K562 (cell line): ENCODE results near the gene PCNX2. TPM values are rescaled to one million over a fixed set of nuclear protein-coding genes. Genes with fewer than 3 reads are reported as not detected.

Experiments
- ATAC-seq: fragments of 200-7000 bp; cut with Tn5 transposase; 3 replicates; pipeline ENCODE4 v1.9.1; 2020; ENCODE audit warnings: moderate library complexity
- BruUV-seq: library from RNA; stranded (reverse); fragments of 400-500 nt; replicated peaks from 2 replicates; lab custom pipeline; 2021; lab: Mats Ljungman, UMichigan
- CTCF ChIA-PET: fragments of 300-600 bp; formaldehyde crosslinking; extraction: SDS; loops from one replicate; lab custom pipeline; 2021; ENCODE audit warnings: low intra/inter-chr PET ratio; lab: Yijun Ruan, JAX
- POLR2A ChIA-PET: fragments of 300-600, 350-650 bp; sonication (Branson Sonifier 250); formaldehyde crosslinking; extraction: SDS; loops from one replicate; lab custom pipeline; 2021; ENCODE audit warnings: antibody characterized with exemption, inconsistent platforms; lab: Yijun Ruan, JAX
- DNase-seq, 4 experiments: peaks; one replicate each; pipeline versions ENCODE4 v3.0.0 to v3.0.0-alpha.2; 2011 to 2018; ENCODE audit warnings: low spot score in 3 of 4, mixed read lengths in 3 of 4; ENCODE audit errors: extremely low read depth in 1 of 4
- FAIRE-seq: peaks from 2 replicates; lab custom pipeline; 2011; peaks lifted over from hg19 to GRCh38; lab: Jason Lieb, UNC
- H2AFZ ChIP-seq: 2 replicates; pipeline ENCODE4 v1.6.0; 2011; ENCODE audit warnings: low read depth, low read length, control low read depth, inconsistent platforms
- H3K27ac ChIP-seq: fragments of 200-600 bp; 3 replicates; pipeline ENCODE4 v1.8.0; 2011; ENCODE audit warnings: low read depth, mild to moderate bottlenecking, control low read depth, inconsistent platforms, low read length, moderate library complexity, mixed read lengths; ENCODE audit errors: extremely low read depth
- H3K27me3 ChIP-seq, 2 experiments: fragments of 300-600 bp in 1 of 2; 2 replicates in 1 of 2; 3 replicates in 1 of 2; pipeline versions ENCODE4 v1.6.0 to v1.8.0; 2011; ENCODE audit warnings: inconsistent platforms in 2 of 2, low read length in 2 of 2, mild to moderate bottlenecking in 1 of 2, mixed read lengths in 1 of 2, moderate library complexity in 1 of 2; ENCODE audit not compliant: control insufficient read depth in 2 of 2, insufficient read depth in 2 of 2
- H3K36me3 ChIP-seq: fragments of 300-600 bp; 3 replicates; pipeline ENCODE4 v1.8.0; 2011; ENCODE audit warnings: mild to moderate bottlenecking, low read length, inconsistent platforms; ENCODE audit not compliant: control insufficient read depth, insufficient read depth
- H3K4me1 ChIP-seq, 2 experiments: fragments of 200-600 bp in 1 of 2; replicated peaks in 1 of 2; 2 replicates in 1 of 2; 3 replicates in 1 of 2; pipeline versions ENCODE4 v1.5.1 to v1.8.0; 2011; ENCODE audit warnings: inconsistent platforms in 2 of 2, low read length in 2 of 2, mild to moderate bottlenecking in 1 of 2, mixed read lengths in 1 of 2, moderate library complexity in 1 of 2; ENCODE audit not compliant: control insufficient read depth in 2 of 2, insufficient read depth in 2 of 2
- H3K4me2 ChIP-seq: 2 replicates; pipeline ENCODE4 v1.6.1; 2011; ENCODE audit warnings: low read length, control low read depth, inconsistent platforms, mixed read lengths; ENCODE audit not compliant: insufficient read depth
- H3K4me3 ChIP-seq: fragments of 200-600 bp; sonication (generic), shearing (Covaris generic); 2 replicates; pipeline ENCODE4 v1.5.1; 2016; ENCODE audit warnings: control low read depth, inconsistent platforms
- H3K79me2 ChIP-seq: fragments of 200-600 bp; 3 replicates; pipeline ENCODE4 v1.8.0; 2011; ENCODE audit warnings: low read length, inconsistent platforms; ENCODE audit not compliant: control insufficient read depth, insufficient read depth
- H3K9ac ChIP-seq, 2 experiments: 2 replicates each; pipeline versions ENCODE4 v1.6.0 to v1.6.1; 2011; ENCODE audit warnings: low read depth in 2 of 2, low read length in 2 of 2, control low read depth in 1 of 2, inconsistent platforms in 1 of 2, mild to moderate bottlenecking in 1 of 2, mixed read lengths in 1 of 2; ENCODE audit not compliant: insufficient read depth in 1 of 2
- H3K9me1 ChIP-seq: one replicate; pipeline ENCODE4 v1.6.0; 2011; ENCODE audit warnings: inconsistent platforms, mild to moderate bottlenecking, low read length, moderate library complexity; ENCODE audit not compliant: control insufficient read depth, insufficient read depth
- H3K9me3 ChIP-seq: replicated peaks from 2 replicates; pipeline ENCODE4 v1.5.1; 2011; ENCODE audit warnings: low read depth, low read length, inconsistent platforms; ENCODE audit not compliant: control insufficient read depth, insufficient read depth
- H4K20me1 ChIP-seq: replicated peaks from 2 replicates; pipeline ENCODE4 v1.6.1; 2011; ENCODE audit warnings: low read length, inconsistent platforms, mixed read lengths; ENCODE audit not compliant: control insufficient read depth, insufficient read depth
- CHD4 ChIP-seq: fragments of 200-600 bp; sonication (generic); IDR thresholded peaks from 3 replicates; pipeline ENCODE4 v1.6.1; 2012; ENCODE audit warnings: low read depth, mild to moderate bottlenecking, mixed read lengths, low read length, inconsistent platforms; ENCODE audit not compliant: insufficient read depth, insufficient replicate concordance, poor library complexity, severe bottlenecking
- ELF4 ChIP-seq: fragments of 450-650 bp; formaldehyde crosslinking; IDR thresholded peaks from 2 replicates; pipeline ENCODE4 v1.4.0; 2022; ENCODE audit warnings: missing genetic modification characterization
- GTF2E2 ChIP-seq: fragments of 200-800 bp; sonication (Bioruptor generic); IDR thresholded peaks from 2 replicates; pipeline ENCODE4 v1.6.1; 2016; ENCODE audit warnings: missing genetic modification characterization, missing compliant biosample characterization
- ZNF184 ChIP-seq: sonication (generic); formaldehyde crosslinking; IDR thresholded peaks from 2 replicates; pipeline ENCODE4 v1.5.0; 2020; ENCODE audit warnings: missing genetic modification reagents
- ZNF583 ChIP-seq: fragments of 250-450 bp; sonication (Bioruptor Pico); IDR thresholded peaks from 2 replicates; pipeline ENCODE4 v1.4.0; 2020
- WGBS: fragments of 100-300 bp; shearing (Covaris generic); methylation state at CpG from one replicate; pipeline ENCODE4 v1.1.6; 2016; ENCODE audit warnings: low coverage, mixed read lengths; ENCODE audit not compliant: insufficient coverage; ENCODE audit errors: missing lambda C conversion rate; 5-methylcytosine and 5-hydroxymethylcytosine counted together
- in situ Hi-C: fragments of 300-500 bp; cut with MboI; formaldehyde crosslinking; loops from 4 replicates; pipeline ENCODE4 v1.15.0; 2018; ENCODE audit warnings: inconsistent platforms, mixed read lengths
- intact Hi-C: fragments of 100-400 bp; cut with micrococcal nuclease; formaldehyde crosslinking; loops from 2 replicates; pipeline ENCODE4 v1.14.2; 2022
- polyA plus RNA-seq, 8 experiments: library from polyadenylated mRNA; depleted of rRNA in 4 of 8; stranded (reverse) in 5 of 8; unstranded in 3 of 8; fragments of >200 nt; fragmentation: Nextera tagmentation in 2 of 8; fragmentation: Illumina TruSeq in 1 of 8; extraction: Ambion mirVana in 2 of 8; extraction: Trizol in 1 of 8; gene quantifications; 2 replicates each; pipeline versions ENCODE4 v1.2.1 to v1.2.3, GENCODE V29; 2011 to 2014; ENCODE audit warnings: inconsistent platforms in 1 of 8, missing spikeins in 1 of 8
- total RNA-seq, 7 experiments: library from RNA; depleted of rRNA in 6 of 7; stranded (reverse); fragments of >200 nt in 6 of 7; fragmentation: Illumina TruSeq in 2 of 7; extraction: Trizol in 2 of 7; gene quantifications; 2 replicates each; pipeline versions ENCODE4 v1.2.1 to v1.2.3, GENCODE V29; 2011 to 2021; ENCODE audit warnings: low replicate concordance in 1 of 7
- TF ChIP-seq, protein P1 (sequence below): fragments of 450-650 bp; IDR thresholded peaks from 2 replicates; pipeline ENCODE4 v1.6.1; 2016; ENCODE audit warnings: mild to moderate bottlenecking, moderate library complexity
- TF ChIP-seq, protein P2 (sequence below), 2 experiments: fragments of 450-650 bp in 1 of 2; IDR thresholded peaks; 2 replicates each; pipeline ENCODE4 v1.6.1; 2011 to 2017; ENCODE audit warnings: low read depth in 2 of 2, antibody characterized with exemption in 1 of 2, borderline replicate concordance in 1 of 2, low read length in 1 of 2, mild to moderate bottlenecking in 1 of 2, mixed read lengths in 1 of 2; ENCODE audit not compliant: control insufficient read depth in 1 of 2

The PCNX2 gene
- total and polyA plus RNA-seq, 9 of the 15 experiments (the other 6 are each of a cell fraction or from before 2014, with no cell fraction given), result 0.07 to 0.33 TPM; not detected in 7

DNA sequence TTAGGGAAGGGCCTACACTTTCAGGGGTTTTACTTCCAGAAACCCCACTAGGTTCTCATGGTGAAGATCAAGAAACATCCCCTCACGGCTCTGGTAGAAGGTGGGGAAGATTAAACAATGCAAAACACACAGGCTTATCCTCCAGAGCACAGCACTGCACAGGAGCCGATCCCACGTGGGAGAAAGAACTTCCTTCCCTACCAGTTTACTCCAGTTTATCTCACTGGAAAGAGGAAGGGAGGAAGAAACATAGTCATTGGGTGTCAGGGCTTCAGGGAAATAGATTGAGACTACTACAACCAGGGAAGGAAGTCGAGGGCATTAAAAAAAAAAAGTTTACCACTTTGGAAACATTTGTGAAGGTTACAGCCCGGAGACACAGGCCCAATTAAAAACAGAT is 180.7 kb downstream of the PCNX2 start:
- Histone ChIP-seq H3K79me2 (no peaks in the 10 kb centered on the region), H3K4me3 (no peak overlapping the region), H3K9me1 (no peaks in the 10 kb centered on the region), H2AFZ (peak overlapping the region; percentile 70), H3K9me3 (no peaks in the 10 kb centered on the region), H3K4me1 (peaks cover 0 to 27% of the 10 kb centered on the region in 2 experiments; a peak in 4 of 5 replicates), H3K27me3 (no peaks in the 10 kb centered on the region), H3K36me3 (no peaks in the 10 kb centered on the region), H3K9ac (no peak overlapping the region), H3K4me2 (no peak overlapping the region), H3K27ac (peak overlapping the region; percentile 36; the same call in 1 of the 3 replicates), H4K20me1 (no peaks in the 10 kb centered on the region)
- no TSS peak for BruUV-seq
- WGBS, result 10% methylated on average over 5 of the region's 5 CpGs
- no peak for ATAC-seq
- CTCF ChIA-PET, result interaction anchor here (0.6 kb wide), 1 partner anchor 480 kb away, joined by 5 read pairs; no protein-coding TSS in a partner anchor
- in situ Hi-C loops (no loop called here), intact Hi-C loops (no loop called here)
- POLR2A ChIA-PET, result interaction anchor here (0.7 kb wide), 1 partner anchor 1928 kb away, joined by 3 read pairs; no protein-coding TSS in a partner anchor
- peak in 1 of 4 experiments; percentile 9 for DNase-seq
- no peak for FAIRE-seq
- no peak for TF ChIP-seq GTF2E2 (tag)
- TF ChIP-seq, protein P1, sequence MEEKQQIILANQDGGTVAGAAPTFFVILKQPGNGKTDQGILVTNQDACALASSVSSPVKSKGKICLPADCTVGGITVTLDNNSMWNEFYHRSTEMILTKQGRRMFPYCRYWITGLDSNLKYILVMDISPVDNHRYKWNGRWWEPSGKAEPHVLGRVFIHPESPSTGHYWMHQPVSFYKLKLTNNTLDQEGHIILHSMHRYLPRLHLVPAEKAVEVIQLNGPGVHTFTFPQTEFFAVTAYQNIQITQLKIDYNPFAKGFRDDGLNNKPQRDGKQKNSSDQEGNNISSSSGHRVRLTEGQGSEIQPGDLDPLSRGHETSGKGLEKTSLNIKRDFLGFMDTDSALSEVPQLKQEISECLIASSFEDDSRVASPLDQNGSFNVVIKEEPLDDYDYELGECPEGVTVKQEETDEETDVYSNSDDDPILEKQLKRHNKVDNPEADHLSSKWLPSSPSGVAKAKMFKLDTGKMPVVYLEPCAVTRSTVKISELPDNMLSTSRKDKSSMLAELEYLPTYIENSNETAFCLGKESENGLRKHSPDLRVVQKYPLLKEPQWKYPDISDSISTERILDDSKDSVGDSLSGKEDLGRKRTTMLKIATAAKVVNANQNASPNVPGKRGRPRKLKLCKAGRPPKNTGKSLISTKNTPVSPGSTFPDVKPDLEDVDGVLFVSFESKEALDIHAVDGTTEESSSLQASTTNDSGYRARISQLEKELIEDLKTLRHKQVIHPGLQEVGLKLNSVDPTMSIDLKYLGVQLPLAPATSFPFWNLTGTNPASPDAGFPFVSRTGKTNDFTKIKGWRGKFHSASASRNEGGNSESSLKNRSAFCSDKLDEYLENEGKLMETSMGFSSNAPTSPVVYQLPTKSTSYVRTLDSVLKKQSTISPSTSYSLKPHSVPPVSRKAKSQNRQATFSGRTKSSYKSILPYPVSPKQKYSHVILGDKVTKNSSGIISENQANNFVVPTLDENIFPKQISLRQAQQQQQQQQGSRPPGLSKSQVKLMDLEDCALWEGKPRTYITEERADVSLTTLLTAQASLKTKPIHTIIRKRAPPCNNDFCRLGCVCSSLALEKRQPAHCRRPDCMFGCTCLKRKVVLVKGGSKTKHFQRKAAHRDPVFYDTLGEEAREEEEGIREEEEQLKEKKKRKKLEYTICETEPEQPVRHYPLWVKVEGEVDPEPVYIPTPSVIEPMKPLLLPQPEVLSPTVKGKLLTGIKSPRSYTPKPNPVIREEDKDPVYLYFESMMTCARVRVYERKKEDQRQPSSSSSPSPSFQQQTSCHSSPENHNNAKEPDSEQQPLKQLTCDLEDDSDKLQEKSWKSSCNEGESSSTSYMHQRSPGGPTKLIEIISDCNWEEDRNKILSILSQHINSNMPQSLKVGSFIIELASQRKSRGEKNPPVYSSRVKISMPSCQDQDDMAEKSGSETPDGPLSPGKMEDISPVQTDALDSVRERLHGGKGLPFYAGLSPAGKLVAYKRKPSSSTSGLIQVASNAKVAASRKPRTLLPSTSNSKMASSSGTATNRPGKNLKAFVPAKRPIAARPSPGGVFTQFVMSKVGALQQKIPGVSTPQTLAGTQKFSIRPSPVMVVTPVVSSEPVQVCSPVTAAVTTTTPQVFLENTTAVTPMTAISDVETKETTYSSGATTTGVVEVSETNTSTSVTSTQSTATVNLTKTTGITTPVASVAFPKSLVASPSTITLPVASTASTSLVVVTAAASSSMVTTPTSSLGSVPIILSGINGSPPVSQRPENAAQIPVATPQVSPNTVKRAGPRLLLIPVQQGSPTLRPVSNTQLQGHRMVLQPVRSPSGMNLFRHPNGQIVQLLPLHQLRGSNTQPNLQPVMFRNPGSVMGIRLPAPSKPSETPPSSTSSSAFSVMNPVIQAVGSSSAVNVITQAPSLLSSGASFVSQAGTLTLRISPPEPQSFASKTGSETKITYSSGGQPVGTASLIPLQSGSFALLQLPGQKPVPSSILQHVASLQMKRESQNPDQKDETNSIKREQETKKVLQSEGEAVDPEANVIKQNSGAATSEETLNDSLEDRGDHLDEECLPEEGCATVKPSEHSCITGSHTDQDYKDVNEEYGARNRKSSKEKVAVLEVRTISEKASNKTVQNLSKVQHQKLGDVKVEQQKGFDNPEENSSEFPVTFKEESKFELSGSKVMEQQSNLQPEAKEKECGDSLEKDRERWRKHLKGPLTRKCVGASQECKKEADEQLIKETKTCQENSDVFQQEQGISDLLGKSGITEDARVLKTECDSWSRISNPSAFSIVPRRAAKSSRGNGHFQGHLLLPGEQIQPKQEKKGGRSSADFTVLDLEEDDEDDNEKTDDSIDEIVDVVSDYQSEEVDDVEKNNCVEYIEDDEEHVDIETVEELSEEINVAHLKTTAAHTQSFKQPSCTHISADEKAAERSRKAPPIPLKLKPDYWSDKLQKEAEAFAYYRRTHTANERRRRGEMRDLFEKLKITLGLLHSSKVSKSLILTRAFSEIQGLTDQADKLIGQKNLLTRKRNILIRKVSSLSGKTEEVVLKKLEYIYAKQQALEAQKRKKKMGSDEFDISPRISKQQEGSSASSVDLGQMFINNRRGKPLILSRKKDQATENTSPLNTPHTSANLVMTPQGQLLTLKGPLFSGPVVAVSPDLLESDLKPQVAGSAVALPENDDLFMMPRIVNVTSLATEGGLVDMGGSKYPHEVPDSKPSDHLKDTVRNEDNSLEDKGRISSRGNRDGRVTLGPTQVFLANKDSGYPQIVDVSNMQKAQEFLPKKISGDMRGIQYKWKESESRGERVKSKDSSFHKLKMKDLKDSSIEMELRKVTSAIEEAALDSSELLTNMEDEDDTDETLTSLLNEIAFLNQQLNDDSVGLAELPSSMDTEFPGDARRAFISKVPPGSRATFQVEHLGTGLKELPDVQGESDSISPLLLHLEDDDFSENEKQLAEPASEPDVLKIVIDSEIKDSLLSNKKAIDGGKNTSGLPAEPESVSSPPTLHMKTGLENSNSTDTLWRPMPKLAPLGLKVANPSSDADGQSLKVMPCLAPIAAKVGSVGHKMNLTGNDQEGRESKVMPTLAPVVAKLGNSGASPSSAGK, result peak; percentile 34; the same call in 1 of the 2 replicates
- no peak for TF ChIP-seq CHD4
- no peak for TF ChIP-seq ELF4 (CRISPR knock-in tag)
- TF ChIP-seq, protein P2, sequence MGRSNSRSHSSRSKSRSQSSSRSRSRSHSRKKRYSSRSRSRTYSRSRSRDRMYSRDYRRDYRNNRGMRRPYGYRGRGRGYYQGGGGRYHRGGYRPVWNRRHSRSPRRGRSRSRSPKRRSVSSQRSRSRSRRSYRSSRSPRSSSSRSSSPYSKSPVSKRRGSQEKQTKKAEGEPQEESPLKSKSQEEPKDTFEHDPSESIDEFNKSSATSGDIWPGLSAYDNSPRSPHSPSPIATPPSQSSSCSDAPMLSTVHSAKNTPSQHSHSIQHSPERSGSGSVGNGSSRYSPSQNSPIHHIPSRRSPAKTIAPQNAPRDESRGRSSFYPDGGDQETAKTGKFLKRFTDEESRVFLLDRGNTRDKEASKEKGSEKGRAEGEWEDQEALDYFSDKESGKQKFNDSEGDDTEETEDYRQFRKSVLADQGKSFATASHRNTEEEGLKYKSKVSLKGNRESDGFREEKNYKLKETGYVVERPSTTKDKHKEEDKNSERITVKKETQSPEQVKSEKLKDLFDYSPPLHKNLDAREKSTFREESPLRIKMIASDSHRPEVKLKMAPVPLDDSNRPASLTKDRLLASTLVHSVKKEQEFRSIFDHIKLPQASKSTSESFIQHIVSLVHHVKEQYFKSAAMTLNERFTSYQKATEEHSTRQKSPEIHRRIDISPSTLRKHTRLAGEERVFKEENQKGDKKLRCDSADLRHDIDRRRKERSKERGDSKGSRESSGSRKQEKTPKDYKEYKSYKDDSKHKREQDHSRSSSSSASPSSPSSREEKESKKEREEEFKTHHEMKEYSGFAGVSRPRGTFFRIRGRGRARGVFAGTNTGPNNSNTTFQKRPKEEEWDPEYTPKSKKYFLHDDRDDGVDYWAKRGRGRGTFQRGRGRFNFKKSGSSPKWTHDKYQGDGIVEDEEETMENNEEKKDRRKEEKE (IDR thresholded peaks at IDR 0.05; ENCODE audit: borderline replicate concordance in 1 of 2, control insufficient read depth in 1 of 2, low read depth in 2 of 2, low read length in 1 of 2), result no peak
- no peak for TF ChIP-seq ZNF184 (CRISPR knock-in tag)
- TF ChIP-seq ZNF583 (CRISPR knock-in tag), result no peak
